ENCODE measurements around the gene ROR2.

The ROR2 gene

DNA sequence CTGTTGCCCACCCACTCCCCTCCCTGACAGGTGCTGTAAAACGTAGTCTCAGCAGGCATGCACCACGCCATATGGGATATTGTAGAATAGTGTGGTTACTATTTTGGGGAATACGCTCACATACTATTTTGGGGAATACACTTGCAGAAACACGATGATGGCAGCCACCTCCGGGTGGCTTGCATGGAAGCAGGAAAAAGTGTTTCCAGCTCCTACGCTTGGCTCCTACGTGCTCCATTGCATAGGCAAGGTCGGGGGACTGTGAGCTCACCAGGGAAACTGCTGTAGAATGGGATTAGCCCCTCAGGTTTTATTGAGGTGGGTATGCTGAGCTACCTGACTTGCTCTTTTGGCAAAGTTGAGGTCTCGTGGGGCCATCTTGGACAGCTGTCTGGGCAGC lies 366.1 kb downstream of the ROR2 start:
- Histone ChIP-seq H2BK5ac (ENCODE audit: low read length) (no peak overlapping the region), H3K56ac (ENCODE audit: low read length) (no peak overlapping the region), H4K8ac (ENCODE audit: low read depth, low read length) (no peak overlapping the region), H2AK5ac (ENCODE audit: low read length) (no peak overlapping the region), H3K18ac (ENCODE audit: low read length) (no peak overlapping the region), H3K23ac (ENCODE audit: low read length) (no peak overlapping the region), H3K27me3 (ENCODE audit: insufficient read depth, low read length, poor library complexity) (no peaks in the 10 kb centered on the region), H2BK120ac (ENCODE audit: low read depth, low read length) (no peak overlapping the region), H3K4me3 (ENCODE audit: low read length) (no peak overlapping the region), H3K4me1 (ENCODE audit: control insufficient read depth, low read depth, low read length) (peaks cover 4% of the 10 kb centered on the region), H3K27ac (ENCODE audit: low read depth, low read length) (no peak overlapping the region), H3K79me2 (ENCODE audit: control insufficient read depth, insufficient read depth, low read length) (no peaks in the 10 kb centered on the region), H3K79me1 (ENCODE audit: low read length) (no peaks in the 10 kb centered on the region), H2BK15ac (replicated peaks; ENCODE audit: low read depth) (no peak overlapping the region), H3K4ac (ENCODE audit: low read depth, low read length) (no peak overlapping the region), H3K36me3 (ENCODE audit: control insufficient read depth, insufficient read depth, low read length) (no peaks in the 10 kb centered on the region), H3K4me2 (ENCODE audit: low read length) (no peak overlapping the region), H4K5ac (ENCODE audit: low read length) (no peak overlapping the region), H3K9ac (ENCODE audit: low read length) (no peak overlapping the region)
- no CpG with 5 or more reads among the region's 9 CpGs for WGBS (ENCODE audit: extremely low coverage, insufficient coverage, low lambda C conversion rate)
- no peak for DNase-seq

GRCh38 chr9:91583161-91583875 lies 366.7 kb downstream of the ROR2 start:
- Histone ChIP-seq H2BK15ac (replicated peaks; ENCODE audit: low read depth) (no peak overlapping the region), H3K9ac (ENCODE audit: low read length) (no peak overlapping the region), H3K36me3 (ENCODE audit: control insufficient read depth, insufficient read depth, low read length) (no peaks in the 10 kb centered on the region), H3K79me1 (ENCODE audit: low read length) (no peaks in the 10 kb centered on the region), H3K18ac (ENCODE audit: low read length) (no peak overlapping the region), H3K27ac (ENCODE audit: low read depth, low read length) (no peak overlapping the region), H2BK120ac (ENCODE audit: low read depth, low read length) (no peak overlapping the region), H3K4me2 (ENCODE audit: low read length) (no peak overlapping the region), H3K27me3 (ENCODE audit: insufficient read depth, low read length, poor library complexity) (no peaks in the 10 kb centered on the region), H3K56ac (ENCODE audit: low read length) (no peak overlapping the region), H2AK5ac (ENCODE audit: low read length) (no peak overlapping the region), H3K23ac (ENCODE audit: low read length) (no peak overlapping the region), H2BK5ac (ENCODE audit: low read length) (no peak overlapping the region), H3K79me2 (ENCODE audit: control insufficient read depth, insufficient read depth, low read length) (no peaks in the 10 kb centered on the region), H4K8ac (ENCODE audit: low read depth, low read length) (no peak overlapping the region), H4K5ac (ENCODE audit: low read length) (no peak overlapping the region), H3K4me3 (ENCODE audit: low read length) (no peak overlapping the region), H3K4me1 (ENCODE audit: control insufficient read depth, low read depth, low read length) (peaks cover 4% of the 10 kb centered on the region), H3K4ac (ENCODE audit: low read depth, low read length) (no peak overlapping the region)
- no peak for DNase-seq

DNA sequence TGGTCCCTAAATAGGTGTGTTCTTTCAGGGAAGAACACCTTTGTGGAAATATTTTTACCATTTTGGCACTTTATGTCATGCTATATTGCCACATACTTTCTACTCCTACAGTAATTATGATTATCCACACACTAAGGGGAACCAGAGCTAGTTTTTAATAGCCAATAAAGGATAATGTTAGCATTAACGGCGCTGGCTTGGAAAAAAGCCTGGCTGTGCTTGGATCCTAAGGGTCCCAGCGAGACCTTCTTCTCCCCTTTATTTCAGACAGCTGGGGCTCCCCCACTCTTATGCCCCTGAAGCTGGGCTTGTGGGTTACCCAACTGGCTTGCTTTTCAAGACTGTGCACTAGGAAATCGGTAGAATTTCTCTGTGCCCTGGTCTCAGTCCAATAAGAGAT lies 367.8 kb downstream of the ROR2 start:
- Histone ChIP-seq H4K5ac (ENCODE audit: low read length) (no peak overlapping the region), H3K79me1 (ENCODE audit: low read length) (no peaks in the 10 kb centered on the region)
- WGBS (ENCODE audit: extremely low coverage, insufficient coverage, low lambda C conversion rate) = no CpG with 5 or more reads among the region's 4 CpGs

GRCh38 chr9:91580136-91580535 lies 369.9 kb downstream of the ROR2 start:
- no CpG with 5 or more reads among the region's 2 CpGs for WGBS (ENCODE audit: extremely low coverage, insufficient coverage, low lambda C conversion rate)
- Histone ChIP-seq H2BK5ac (ENCODE audit: low read length) (no peak overlapping the region), H2BK15ac (replicated peaks; ENCODE audit: low read depth) (no peak overlapping the region), H4K8ac (ENCODE audit: low read depth, low read length) (no peak overlapping the region), H3K27me3 (ENCODE audit: insufficient read depth, low read length, poor library complexity) (no peaks in the 10 kb centered on the region), H4K5ac (ENCODE audit: low read length) (no peak overlapping the region), H3K4me1 (ENCODE audit: control insufficient read depth, low read depth, low read length) (peaks cover 8% of the 10 kb centered on the region), H3K56ac (ENCODE audit: low read length) (no peak overlapping the region), H3K79me2 (ENCODE audit: control insufficient read depth, insufficient read depth, low read length) (no peaks in the 10 kb centered on the region), H3K4me2 (ENCODE audit: low read length) (no peak overlapping the region), H3K23ac (ENCODE audit: low read length) (no peak overlapping the region), H3K9ac (ENCODE audit: low read length) (no peak overlapping the region), H2BK120ac (ENCODE audit: low read depth, low read length) (no peak overlapping the region), H3K18ac (ENCODE audit: low read length) (no peak overlapping the region), H2AK5ac (ENCODE audit: low read length) (no peak overlapping the region), H3K27ac (ENCODE audit: low read depth, low read length) (no peak overlapping the region), H3K36me3 (ENCODE audit: control insufficient read depth, insufficient read depth, low read length) (no peaks in the 10 kb centered on the region), H3K4ac (ENCODE audit: low read depth, low read length) (no peak overlapping the region), H3K4me3 (ENCODE audit: low read length) (no peak overlapping the region), H3K79me1 (ENCODE audit: low read length) (no peaks in the 10 kb centered on the region)
- DNase-seq = peak; percentile 85

More for the DNA sequence above, 367.8 kb downstream of the ROR2 start:
- no peak overlapping the region for H3K4me3 ChIP-seq (ENCODE audit: low read length)
- peaks cover 8% of the 10 kb centered on the region for H3K4me1 ChIP-seq (ENCODE audit: control insufficient read depth, low read depth, low read length)
- H3K9ac ChIP-seq (ENCODE audit: low read length) = no peak overlapping the region
- no peak overlapping the region for H2BK5ac ChIP-seq (ENCODE audit: low read length)
- no peak overlapping the region for H3K27ac ChIP-seq (ENCODE audit: low read depth, low read length)
- H2BK120ac ChIP-seq (ENCODE audit: low read depth, low read length) = no peak overlapping the region
- no peak overlapping the region for H2AK5ac ChIP-seq (ENCODE audit: low read length)
- H3K27me3 ChIP-seq (ENCODE audit: insufficient read depth, low read length, poor library complexity) = no peaks in the 10 kb centered on the region
- no peak overlapping the region for H3K23ac ChIP-seq (ENCODE audit: low read length)
- H3K4me2 ChIP-seq (ENCODE audit: low read length) = no peak overlapping the region
- no peak overlapping the region for H3K4ac ChIP-seq (ENCODE audit: low read depth, low read length)
- no peak overlapping the region for H2BK15ac ChIP-seq (replicated peaks; ENCODE audit: low read depth)
- no peaks in the 10 kb centered on the region for H3K36me3 ChIP-seq (ENCODE audit: control insufficient read depth, insufficient read depth, low read length)
- no peak overlapping the region for H3K56ac ChIP-seq (ENCODE audit: low read length)
- DNase-seq = no peak
- H3K18ac ChIP-seq (ENCODE audit: low read length) = no peak overlapping the region
- no peak overlapping the region for H4K8ac ChIP-seq (ENCODE audit: low read depth, low read length)
- H3K79me2 ChIP-seq (ENCODE audit: control insufficient read depth, insufficient read depth, low read length) = no peaks in the 10 kb centered on the region

GRCh38 chr9:91578911-91579310 lies 371.1 kb downstream of the ROR2 start:
- no CpG with 5 or more reads among the region's 2 CpGs for WGBS (ENCODE audit: extremely low coverage, insufficient coverage, low lambda C conversion rate)

GRCh38 chr9:91577633-91578061 lies 372.4 kb downstream of the ROR2 start:
- Histone ChIP-seq H3K18ac (ENCODE audit: low read length) (no peak overlapping the region), H3K56ac (ENCODE audit: low read length) (no peak overlapping the region), H2BK5ac (ENCODE audit: low read length) (no peak overlapping the region), H4K8ac (ENCODE audit: low read depth, low read length) (no peak overlapping the region), H3K36me3 (ENCODE audit: control insufficient read depth, insufficient read depth, low read length) (no peaks in the 10 kb centered on the region), H4K5ac (ENCODE audit: low read length) (no peak overlapping the region), H3K4me2 (ENCODE audit: low read length) (no peak overlapping the region), H3K23ac (ENCODE audit: low read length) (no peak overlapping the region), H3K79me1 (ENCODE audit: low read length) (no peaks in the 10 kb centered on the region), H2AK5ac (ENCODE audit: low read length) (no peak overlapping the region), H2BK120ac (ENCODE audit: low read depth, low read length) (no peak overlapping the region), H3K4me1 (ENCODE audit: control insufficient read depth, low read depth, low read length) (peaks cover 11% of the 10 kb centered on the region), H3K27me3 (ENCODE audit: insufficient read depth, low read length, poor library complexity) (no peaks in the 10 kb centered on the region), H2BK15ac (replicated peaks; ENCODE audit: low read depth) (no peak overlapping the region), H3K4ac (ENCODE audit: low read depth, low read length) (no peak overlapping the region), H3K9ac (ENCODE audit: low read length) (no peak overlapping the region), H3K27ac (ENCODE audit: low read depth, low read length) (no peak overlapping the region), H3K4me3 (ENCODE audit: low read length) (no peak overlapping the region), H3K79me2 (ENCODE audit: control insufficient read depth, insufficient read depth, low read length) (no peaks in the 10 kb centered on the region)
- WGBS (ENCODE audit: extremely low coverage, insufficient coverage, low lambda C conversion rate) = no CpG with 5 or more reads among the region's 6 CpGs
- peak; percentile 46 for DNase-seq

More at GRCh38 chr9:91578911-91579310, 371.1 kb downstream of the ROR2 start:
- H4K5ac ChIP-seq (ENCODE audit: low read length) = no peak overlapping the region
- no peak overlapping the region for H3K4ac ChIP-seq (ENCODE audit: low read depth, low read length)
- H3K79me1 ChIP-seq (ENCODE audit: low read length) = no peaks in the 10 kb centered on the region
- H3K18ac ChIP-seq (ENCODE audit: low read length) = no peak overlapping the region
- H4K8ac ChIP-seq (ENCODE audit: low read depth, low read length) = no peak overlapping the region
- no peak overlapping the region for H3K27ac ChIP-seq (ENCODE audit: low read depth, low read length)
- H2BK15ac ChIP-seq (replicated peaks; ENCODE audit: low read depth) = no peak overlapping the region
- H3K4me3 ChIP-seq (ENCODE audit: low read length) = no peak overlapping the region
- H3K56ac ChIP-seq (ENCODE audit: low read length) = no peak overlapping the region
- H3K79me2 ChIP-seq (ENCODE audit: control insufficient read depth, insufficient read depth, low read length) = no peaks in the 10 kb centered on the region
- no peaks in the 10 kb centered on the region for H3K27me3 ChIP-seq (ENCODE audit: insufficient read depth, low read length, poor library complexity)
- H3K4me1 ChIP-seq (ENCODE audit: control insufficient read depth, low read depth, low read length) = peaks cover 8% of the 10 kb centered on the region
- no peak overlapping the region for H2BK120ac ChIP-seq (ENCODE audit: low read depth, low read length)
- DNase-seq = no peak
- no peak overlapping the region for H3K4me2 ChIP-seq (ENCODE audit: low read length)
- no peak overlapping the region for H3K23ac ChIP-seq (ENCODE audit: low read length)
- H3K36me3 ChIP-seq (ENCODE audit: control insufficient read depth, insufficient read depth, low read length) = no peaks in the 10 kb centered on the region
- H2BK5ac ChIP-seq (ENCODE audit: low read length) = no peak overlapping the region
- no peak overlapping the region for H2AK5ac ChIP-seq (ENCODE audit: low read length)
- H3K9ac ChIP-seq (ENCODE audit: low read length) = no peak overlapping the region

Measured in mesendoderm (in vitro differentiated cells).